HepG2 (cell line): Measurements from ENCODE around the gene SEZ6L.

ENCODE experiments used
- NR3C1 ChIP-seq: sonication (generic); formaldehyde crosslinking; IDR thresholded peaks from 2 replicates; pipeline ENCODE4 v1.4.0; 2020; ENCODE audit warnings: missing genetic modification reagents
- RXRA ChIP-seq: sonication (generic); formaldehyde crosslinking; IDR thresholded peaks from 2 replicates; pipeline ENCODE4 v1.5.1; 2020; ENCODE audit warnings: missing genetic modification reagents

DNA sequence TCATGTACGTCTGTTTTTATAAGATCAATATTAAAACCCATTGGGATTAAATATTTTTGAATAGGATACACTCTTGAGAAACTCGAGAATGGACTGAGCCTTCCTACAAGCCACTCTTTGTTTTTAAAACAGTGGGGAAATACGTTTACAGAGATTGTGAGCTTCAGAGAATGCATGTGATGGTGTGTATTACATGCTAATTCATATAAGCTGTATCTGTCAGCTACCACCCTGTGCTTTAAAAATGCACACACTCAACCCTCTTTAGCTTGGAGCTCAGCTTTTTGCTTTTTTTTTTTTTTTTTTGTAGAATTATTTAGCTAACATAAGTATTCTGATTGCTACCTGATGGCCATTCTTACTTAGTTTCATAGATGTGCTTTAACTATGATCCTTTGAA, 213.5 kb downstream of the SEZ6L start:
- TF ChIP-seq RXRA (CRISPR knock-in tag) (no peak), NR3C1 (CRISPR knock-in tag) (no peak)
